HEK293 (cell line): ENCODE measurements around the gene CEBPB.
"Not testable (repeated sequence)": the region's sequence is repeated elsewhere in the genome, so short reads cannot be mapped to it uniquely, and the experiment has no call there.

Experiments
- CTCF ChIA-PET: fragments of 350-600 bp; formaldehyde crosslinking; extraction: SDS; loops from one replicate; lab custom pipeline; 2021; ENCODE audit warnings: antibody characterized with exemption; lab: Yijun Ruan, JAX
- POLR2A ChIA-PET: fragments of 300-600 bp; formaldehyde crosslinking; extraction: SDS; loops from one replicate; lab custom pipeline; 2020; ENCODE audit warnings: antibody characterized with exemption, inconsistent platforms; lab: Yijun Ruan, JAX
- H3K27ac ChIP-seq: fragments of 200-500 bp; sonication (Bioruptor generic); 2 replicates; pipeline ENCODE4 v1.5.1; 2014; ENCODE audit warnings: low read depth, low read length, control low read depth, inconsistent platforms; ENCODE audit errors: extremely low read depth
- H3K36me3 ChIP-seq, 2 experiments: fragments of 200-500 bp in 1 of 2; sonication (Bioruptor generic) in 1 of 2; 1 replicate in 1 of 2; 2 replicates in 1 of 2; pipeline ENCODE4 v1.5.1; 2014 to 2017; ENCODE audit warnings: inconsistent platforms in 2 of 2, low read length in 2 of 2; ENCODE audit not compliant: control insufficient read depth in 2 of 2, insufficient read depth in 1 of 2
- H3K4me1 ChIP-seq: fragments of 200-500 bp; sonication (Bioruptor generic); 2 replicates; pipeline ENCODE4 v1.5.1; 2014; ENCODE audit warnings: mild to moderate bottlenecking, low read length, inconsistent platforms; ENCODE audit not compliant: control insufficient read depth, insufficient read depth
- H3K4me3 ChIP-seq: 2 replicates; pipeline ENCODE4 v1.5.1; 2011; ENCODE audit warnings: low read depth, mild to moderate bottlenecking, control low read depth, low read length, moderate library complexity
- H3K9me3 ChIP-seq: fragments of 200-500 bp; sonication (Bioruptor generic); 2 replicates; pipeline ENCODE4 v1.5.1; 2014; ENCODE audit warnings: low read depth, low read length, inconsistent platforms; ENCODE audit not compliant: control insufficient read depth, insufficient read depth
- ATF2 ChIP-seq: fragments of 450-650 bp; formaldehyde crosslinking; IDR thresholded peaks from 2 replicates; pipeline ENCODE4 v1.5.1; 2016; ENCODE audit warnings: missing biosample characterization, missing genetic modification characterization, low read depth
- HOXC10 ChIP-seq: sonication (generic); formaldehyde crosslinking; IDR thresholded peaks from 2 replicates; pipeline ENCODE4 v1.8.1; 2023; ENCODE audit warnings: mild to moderate bottlenecking, missing genetic modification reagents
- INSM2 ChIP-seq: fragments of 450-650 bp; formaldehyde crosslinking; IDR thresholded peaks from 2 replicates; pipeline ENCODE4 v1.5.1; 2016; ENCODE audit warnings: missing biosample characterization, missing genetic modification characterization
- SCRT1 ChIP-seq: fragments of 450-650 bp; formaldehyde crosslinking; IDR thresholded peaks from 2 replicates; pipeline ENCODE4 v1.5.1; 2016; ENCODE audit warnings: missing biosample characterization, missing genetic modification characterization, borderline replicate concordance
- ZNF121 ChIP-seq: fragments of 450-650 bp; formaldehyde crosslinking; IDR thresholded peaks from 2 replicates; pipeline ENCODE4 v1.5.1; 2016; ENCODE audit warnings: missing biosample characterization, missing genetic modification characterization
- ZNF19 ChIP-seq: fragments of 450-650 bp; formaldehyde crosslinking; IDR thresholded peaks from 2 replicates; pipeline ENCODE4; 2016; ENCODE audit warnings: missing biosample characterization, missing genetic modification characterization, low read depth
- ZNF223 ChIP-seq: fragments of 450-650 bp; formaldehyde crosslinking; IDR thresholded peaks from 2 replicates; pipeline ENCODE4 v1.5.1; 2016; ENCODE audit warnings: missing biosample characterization, missing genetic modification characterization
- ZNF266 ChIP-seq: fragments of 450-650 bp; formaldehyde crosslinking; IDR thresholded peaks from 2 replicates; pipeline ENCODE4 v1.5.1; 2016; ENCODE audit warnings: missing biosample characterization, missing genetic modification characterization, low read depth
- ZNF341 ChIP-seq: fragments of 450-650 bp; formaldehyde crosslinking; IDR thresholded peaks from 2 replicates; pipeline ENCODE4; 2016; ENCODE audit warnings: low read depth, missing biosample characterization, missing genetic modification characterization
- ZNF394 ChIP-seq: fragments of 450-650 bp; formaldehyde crosslinking; IDR thresholded peaks from 2 replicates; pipeline ENCODE4 v1.5.1; 2016; ENCODE audit warnings: missing biosample characterization, missing genetic modification characterization, mild to moderate bottlenecking, moderate library complexity, borderline replicate concordance
- ZNF423 ChIP-seq: fragments of 450-650 bp; formaldehyde crosslinking; IDR thresholded peaks from 2 replicates; pipeline ENCODE4 v1.5.1; 2016; ENCODE audit warnings: missing biosample characterization, missing genetic modification characterization
- ZNF426 ChIP-seq: fragments of 450-650 bp; formaldehyde crosslinking; IDR thresholded peaks from 2 replicates; pipeline ENCODE4 v1.5.1; 2017; ENCODE audit warnings: missing biosample characterization, missing genetic modification characterization, mild to moderate bottlenecking, inconsistent platforms, moderate library complexity
- ZNF449 ChIP-seq: fragments of 450-650 bp; formaldehyde crosslinking; IDR thresholded peaks from 2 replicates; pipeline ENCODE4 v1.5.1; 2017; ENCODE audit warnings: missing biosample characterization, mild to moderate bottlenecking, missing genetic modification characterization, moderate library complexity
- ZNF473 ChIP-seq: fragments of 450-650 bp; formaldehyde crosslinking; IDR thresholded peaks from 2 replicates; pipeline ENCODE4 v1.5.1; 2017; ENCODE audit warnings: missing biosample characterization, missing genetic modification characterization
- ZNF544 ChIP-seq: fragments of 450-650 bp; formaldehyde crosslinking; IDR thresholded peaks from 2 replicates; pipeline ENCODE4 v1.5.0; 2017; ENCODE audit warnings: missing biosample characterization, missing genetic modification characterization
- ZNF626 ChIP-seq: fragments of 450-650 bp; sonication (Bioruptor Pico); formaldehyde crosslinking; IDR thresholded peaks from 2 replicates; pipeline ENCODE4 v1.5.1; 2018; ENCODE audit warnings: missing biosample characterization, missing genetic modification characterization, inconsistent platforms
- ZNF658 ChIP-seq: fragments of 450-650 bp; formaldehyde crosslinking; IDR thresholded peaks from 2 replicates; pipeline ENCODE4; 2016; ENCODE audit warnings: missing biosample characterization, missing genetic modification characterization
- ZSCAN16 ChIP-seq: fragments of 450-650 bp; formaldehyde crosslinking; IDR thresholded peaks from 2 replicates; pipeline ENCODE4 v1.5.1; 2016; ENCODE audit warnings: missing biosample characterization, missing genetic modification characterization
- ZSCAN18 ChIP-seq: fragments of 450-650 bp; formaldehyde crosslinking; IDR thresholded peaks from 2 replicates; pipeline ENCODE4 v1.5.1; 2016; ENCODE audit warnings: missing biosample characterization, missing genetic modification characterization
- ZXDB ChIP-seq: fragments of 450-650 bp; formaldehyde crosslinking; IDR thresholded peaks from 2 replicates; pipeline ENCODE4 v1.5.1; 2016; ENCODE audit warnings: missing biosample characterization, missing genetic modification characterization

Gene CEBPB

GRCh38 chr20:50208085-50208491, 17.5 kb downstream of the CEBPB start:
- Histone ChIP-seq H3K9me3 (no peaks in the 10 kb centered on the region), H3K4me3 (no peak overlapping the region), H3K36me3 (no peaks in the 10 kb centered on the region), H3K27ac (no peak overlapping the region), H3K4me1 (no peaks in the 10 kb centered on the region)
- TF ChIP-seq ZNF544 (tag by site-specific recombination): no peak
- TF ChIP-seq ZNF19 (tag by site-specific recombination): no peak
- peak; percentile 44 for TF ChIP-seq ZNF341 (tag by site-specific recombination)
- no peak for TF ChIP-seq ZNF473
- ChIA-PET CTCF (interaction anchor here (1.5 kb wide), 1 partner anchor 29 kb away, joined by 7 read pairs; no protein-coding TSS in a partner anchor), POLR2A (interaction anchor here (0.6 kb wide), 1 partner anchor 16 kb away, joined by 3 read pairs; no protein-coding TSS in a partner anchor)

GRCh38 chr20:50208815-50209214, 18.2 kb downstream of the CEBPB start:
- H3K36me3 ChIP-seq, H3K9me3 ChIP-seq, POLR2A ChIA-PET, H3K4me1 ChIP-seq, H3K4me3 ChIP-seq, H3K27ac ChIP-seq: not testable (repeated sequence)
- CTCF ChIA-PET: interaction anchor here (0.7 kb wide), 1 partner anchor 19 kb away, joined by 3 read pairs; no protein-coding TSS in a partner anchor
- 0 out of 2 replicates have a peak, but pooled peaks have one; percentile 30 for TF ChIP-seq ZNF121 (tag by site-specific recombination)

GRCh38 chr20:50210066-50210619, 19.5 kb downstream of the CEBPB start:
- Histone ChIP-seq H3K4me1 (no peaks in the 10 kb centered on the region), H3K36me3 (no peaks in the 10 kb centered on the region), H3K4me3 (no peak overlapping the region), H3K27ac (no peak overlapping the region), H3K9me3 (no peaks in the 10 kb centered on the region)
- POLR2A ChIA-PET: no interaction called here
- TF ChIP-seq ZSCAN16 (tag by site-specific recombination) (no peak), ZNF426 (tag by site-specific recombination) (no peak), ZSCAN18 (tag by site-specific recombination) (no peak), ZNF423 (tag by site-specific recombination) (no peak), ZNF394 (tag by site-specific recombination) (no peak), ZNF658 (tag by site-specific recombination) (no peak), ZNF266 (tag by site-specific recombination) (no peak), HOXC10 (CRISPR knock-in tag) (no peak), INSM2 (no peak), ZXDB (tag by site-specific recombination) (no peak), ZNF223 (tag by site-specific recombination) (no peak), SCRT1 (tag by site-specific recombination) (no peak), ZNF449 (tag by site-specific recombination) (no peak), ZNF626 (tag by site-specific recombination) (no peak), ATF2 (no peak)
- CTCF ChIA-PET: no interaction called here
